ENCODE data around the gene PLIN3. TPM values are rescaled to one million over a fixed set of nuclear protein-coding genes. Genes with fewer than 3 reads are reported as not detected.

PLIN3 gene
- total and polyA plus RNA-seq, 2 donors (not counting 3 experiments of a cell fraction or from before 2014, with no cell fraction given) = 76.8 to 88.9 TPM

DNA sequence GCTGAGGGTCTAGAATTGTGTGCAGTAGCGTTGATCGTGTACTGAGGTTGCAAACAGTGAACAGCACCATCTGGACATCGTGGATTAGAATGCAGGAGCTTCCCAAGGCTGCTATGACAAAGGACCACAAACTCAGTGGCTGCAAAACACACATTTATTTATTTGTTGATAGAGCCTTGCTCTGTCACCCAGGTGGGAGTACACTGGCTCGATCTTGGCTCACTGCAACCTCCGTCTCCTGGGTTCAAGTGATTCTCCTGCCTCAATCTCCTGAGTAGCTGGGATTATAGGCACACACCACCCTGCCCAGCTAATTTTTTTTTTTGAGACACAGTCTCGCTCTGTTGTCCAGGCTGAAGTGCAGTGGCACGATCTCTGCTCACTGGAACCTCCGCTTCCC is 39.5 kb upstream of the PLIN3 start:
- POLR2A ChIA-PET = no interaction called here
- BruUV-seq (replicated peaks) = no TSS peak

More for the DNA sequence above, 39.5 kb upstream of the PLIN3 start:
- no peaks in the 10 kb centered on the region for H3K9me3 ChIP-seq (replicated peaks; ENCODE audit: control insufficient read depth, insufficient read depth, low read length)
- FAIRE-seq (no peak), DNase-seq (ENCODE audit: low read depth, low spot score) (no peak)
- no peak overlapping the region for H3K4me3 ChIP-seq (replicated peaks in 1 of 3; ENCODE audit: insufficient read depth in 1 of 3, low read depth in 1 of 3, low read length in 3 of 3)
- no peak overlapping the region for H3K9ac ChIP-seq (replicated peaks; ENCODE audit: extremely low read depth, insufficient read depth, low read length)
- H3K4me2 ChIP-seq (ENCODE audit: insufficient read depth, low read length) = no peak overlapping the region
- H3K27me3 ChIP-seq (ENCODE audit: control insufficient read depth in 2 of 2, insufficient read depth in 2 of 2, low read length in 2 of 2) = no peaks in the 10 kb centered on the region
- no peaks in the 10 kb centered on the region for H3K9me1 ChIP-seq (replicated peaks; ENCODE audit: control insufficient read depth, extremely low read depth, insufficient read depth, low read length)
- H3K27ac ChIP-seq (ENCODE audit: insufficient read depth, low read depth, low read length) = no peak overlapping the region
- peaks cover 13% of the 10 kb centered on the region for H3K79me2 ChIP-seq (ENCODE audit: control insufficient read depth, insufficient read depth, low read length)
- TF ChIP-seq MYC (IDR thresholded peaks at IDR 0.05; ENCODE audit: low read depth, low read length) (no peak), POLR2A (IDR thresholded peaks at IDR 0.05; ENCODE audit: low read depth, low read length) (no peak), GATA2 (IDR thresholded peaks at IDR 0.05; ENCODE audit: insufficient read depth, insufficient read length, low read depth, low read length) (no peak), POLR2AphosphoS5 (IDR thresholded peaks at IDR 0.05; ENCODE audit: insufficient read depth, low read depth, low read length) (no peak), FOS (IDR thresholded peaks at IDR 0.05; ENCODE audit: borderline replicate concordance, insufficient read depth, low read length) (no peak), EZH2 (IDR thresholded peaks at IDR 0.05; ENCODE audit: borderline replicate concordance, low read depth, low read length, severe bottlenecking) (no peak), JUN (IDR thresholded peaks at IDR 0.05; ENCODE audit: borderline replicate concordance, insufficient read depth, insufficient read length, low read depth) (no peak)
- TF ChIP-seq, protein P1, sequence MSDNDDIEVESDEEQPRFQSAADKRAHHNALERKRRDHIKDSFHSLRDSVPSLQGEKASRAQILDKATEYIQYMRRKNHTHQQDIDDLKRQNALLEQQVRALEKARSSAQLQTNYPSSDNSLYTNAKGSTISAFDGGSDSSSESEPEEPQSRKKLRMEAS (IDR thresholded peaks at IDR 0.05; ENCODE audit: insufficient read depth, insufficient read length) = no peak
- TF ChIP-seq, protein P2, sequence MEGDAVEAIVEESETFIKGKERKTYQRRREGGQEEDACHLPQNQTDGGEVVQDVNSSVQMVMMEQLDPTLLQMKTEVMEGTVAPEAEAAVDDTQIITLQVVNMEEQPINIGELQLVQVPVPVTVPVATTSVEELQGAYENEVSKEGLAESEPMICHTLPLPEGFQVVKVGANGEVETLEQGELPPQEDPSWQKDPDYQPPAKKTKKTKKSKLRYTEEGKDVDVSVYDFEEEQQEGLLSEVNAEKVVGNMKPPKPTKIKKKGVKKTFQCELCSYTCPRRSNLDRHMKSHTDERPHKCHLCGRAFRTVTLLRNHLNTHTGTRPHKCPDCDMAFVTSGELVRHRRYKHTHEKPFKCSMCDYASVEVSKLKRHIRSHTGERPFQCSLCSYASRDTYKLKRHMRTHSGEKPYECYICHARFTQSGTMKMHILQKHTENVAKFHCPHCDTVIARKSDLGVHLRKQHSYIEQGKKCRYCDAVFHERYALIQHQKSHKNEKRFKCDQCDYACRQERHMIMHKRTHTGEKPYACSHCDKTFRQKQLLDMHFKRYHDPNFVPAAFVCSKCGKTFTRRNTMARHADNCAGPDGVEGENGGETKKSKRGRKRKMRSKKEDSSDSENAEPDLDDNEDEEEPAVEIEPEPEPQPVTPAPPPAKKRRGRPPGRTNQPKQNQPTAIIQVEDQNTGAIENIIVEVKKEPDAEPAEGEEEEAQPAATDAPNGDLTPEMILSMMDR (IDR thresholded peaks at IDR 0.05; ENCODE audit: extremely low read depth in 1 of 2, insufficient read depth in 1 of 2, low read depth in 1 of 2, low read length in 2 of 2) = no peak
- H3K4me1 ChIP-seq (ENCODE audit: control insufficient read depth, extremely low read depth, insufficient read depth, low read length) = peaks cover 14% of the 10 kb centered on the region
- no peaks in the 10 kb centered on the region for H3K36me3 ChIP-seq (ENCODE audit: control insufficient read depth in 2 of 2, extremely low read depth in 1 of 2, insufficient read depth in 2 of 2, low read length in 2 of 2)
- no peaks in the 10 kb centered on the region for H4K20me1 ChIP-seq (replicated peaks; ENCODE audit: control insufficient read depth, extremely low read depth, insufficient read depth, low read length)
- intact Hi-C loops (cut with micrococcal nuclease) = no loop called here
- dilution Hi-C loops (cut with MboI; ENCODE audit: extremely low pct_ligation_motif_present, low sequenced_read_pairs) = no loop called here
- no peak overlapping the region for H2AFZ ChIP-seq (ENCODE audit: low read depth, low read length)
- CTCF ChIA-PET = interaction anchor here (0.7 to 2.7 kb wide), 3 partner anchors 12 to 97 kb away, joined by 4 to 13 read pairs (median 5); no protein-coding TSS in a partner anchor
